ENCODE results near the gene MAMLD1.
A peak's percentile ranks its signal among the peaks of the same experiment; 100 is the strongest.

Gene MAMLD1

GRCh38 chrX:150478496-150479492, 115.7 kb downstream of the MAMLD1 start:
- no peak overlapping the region for H3K4me3 ChIP-seq (ENCODE audit: control insufficient read depth, low read depth, low read length)
- TF ChIP-seq CTCF (conservative IDR thresholded peaks at IDR 0.05; ENCODE audit: control insufficient read depth, insufficient read depth, low read depth, low read length), result no peak
- DNase-seq (ENCODE audit: low read depth), result no peak

GRCh38 chrX:150482537-150483206, 119.6 kb downstream of the MAMLD1 start:
- peak; percentile 70 for DNase-seq (ENCODE audit: low read depth)
- H3K4me3 ChIP-seq (ENCODE audit: control insufficient read depth, low read depth, low read length), result no peak overlapping the region
- TF ChIP-seq CTCF (conservative IDR thresholded peaks at IDR 0.05; ENCODE audit: control insufficient read depth, insufficient read depth, low read depth, low read length), result no peak

- H3K4me3 ChIP-seq (ENCODE audit: control insufficient read depth, low read depth, low read length), result no peak overlapping the region
- DNase-seq (ENCODE audit: low read depth), result no peak
- TF ChIP-seq CTCF (conservative IDR thresholded peaks at IDR 0.05; ENCODE audit: control insufficient read depth, insufficient read depth, low read depth, low read length), result no peak
Observed at GRCh38 chrX:150483356-150483985, 120.4 kb downstream of the MAMLD1 start.

GRCh38 chrX:150486011-150486410, 122.9 kb downstream of the MAMLD1 start:
- peak; percentile 56 for DNase-seq (ENCODE audit: low read depth)
- TF ChIP-seq CTCF (conservative IDR thresholded peaks at IDR 0.05; ENCODE audit: control insufficient read depth, insufficient read depth, low read depth, low read length), result peak; percentile 68
- H3K4me3 ChIP-seq (ENCODE audit: control insufficient read depth, low read depth, low read length), result no peak overlapping the region

- no peak for DNase-seq (ENCODE audit: low read depth)
- H3K4me3 ChIP-seq (ENCODE audit: control insufficient read depth, low read depth, low read length), result no peak overlapping the region
- TF ChIP-seq CTCF (conservative IDR thresholded peaks at IDR 0.05; ENCODE audit: control insufficient read depth, insufficient read depth, low read depth, low read length), result no peak
Observed at GRCh38 chrX:150487369-150488094, 124.4 kb downstream of the MAMLD1 start.

Measured in fibroblast of mammary gland (primary cell).